IPS-20b (cell line): Measurements from ENCODE around the gene GPATCH4.
A peak's percentile ranks its signal among the peaks of the same experiment; 100 is the strongest.

Experiments used
- H3K27ac ChIP-seq: one replicate; pipeline ENCODE4 v1.5.1; 2013; ENCODE audit warnings: low read length
- H3K27me3 ChIP-seq: 2 replicates; pipeline ENCODE4 v1.6.1; 2013; ENCODE audit warnings: mild to moderate bottlenecking, low read length, inconsistent platforms; ENCODE audit not compliant: insufficient read depth
- H3K36me3 ChIP-seq: 2 replicates; pipeline ENCODE4 v1.6.1; 2013; ENCODE audit warnings: low read depth, mild to moderate bottlenecking, inconsistent platforms, low read length, moderate library complexity; ENCODE audit not compliant: insufficient read depth
- H3K4me1 ChIP-seq: 2 replicates; pipeline ENCODE4 v1.6.1; 2013; ENCODE audit warnings: mild to moderate bottlenecking, control low read depth, inconsistent platforms, low read length, moderate library complexity; ENCODE audit not compliant: insufficient read depth
- H3K4me3 ChIP-seq: 2 replicates; pipeline ENCODE4 v1.5.1; 2013; ENCODE audit warnings: mild to moderate bottlenecking, low read length, inconsistent platforms
- H3K9ac ChIP-seq: 2 replicates; pipeline ENCODE4 v1.6.1; 2013; ENCODE audit warnings: low read depth, mild to moderate bottlenecking, inconsistent platforms, low read length, moderate library complexity
- H3K9me3 ChIP-seq: 2 replicates; pipeline ENCODE4 v1.6.1; 2013; ENCODE audit warnings: mild to moderate bottlenecking, low read depth, low read length, inconsistent platforms; ENCODE audit not compliant: insufficient read depth

GPATCH4 gene

DNA sequence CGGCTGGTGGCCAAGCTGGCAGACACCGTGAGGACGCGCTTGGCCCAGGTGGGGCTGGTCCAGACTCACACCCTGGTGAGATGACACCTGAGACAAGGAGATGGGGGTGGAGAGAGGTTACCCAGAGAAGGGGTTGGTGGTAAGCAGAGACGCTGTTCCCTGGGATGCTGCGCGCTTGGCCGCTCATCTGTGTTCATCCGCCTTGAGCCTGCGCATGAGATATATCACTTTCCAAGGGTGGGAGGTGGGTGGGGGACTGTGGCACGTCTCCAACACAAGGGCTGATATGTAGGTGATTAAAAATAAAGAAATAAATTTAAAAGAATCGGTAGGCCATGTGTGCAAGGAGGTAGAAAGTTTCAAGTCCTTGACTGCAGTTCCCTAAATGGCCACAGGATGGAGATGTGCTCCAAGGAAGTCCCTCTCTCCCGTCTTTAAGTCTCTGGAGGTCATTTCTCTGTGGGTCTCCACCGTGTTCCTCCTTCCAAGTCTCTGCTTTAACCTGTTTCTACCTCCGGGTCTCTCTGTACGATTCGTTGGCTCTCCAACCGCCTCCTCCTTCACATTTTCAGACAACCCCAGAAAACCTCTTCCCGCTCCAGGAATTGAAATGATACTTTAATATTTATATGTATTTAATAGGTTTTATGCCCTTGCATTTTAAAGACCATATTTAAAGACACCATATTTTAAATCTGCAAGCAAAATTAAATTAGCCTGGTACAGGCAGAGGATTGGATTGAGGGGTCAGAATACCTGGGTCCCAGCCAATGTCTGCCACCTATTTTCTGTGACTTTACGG, 17.3 kb downstream of the GPATCH4 start:
- Histone ChIP-seq H3K27ac (no peak overlapping the region), H3K4me1 (peaks cover 12% of the 10 kb centered on the region; the same call in 1 of the 2 replicates), H3K4me3 (peak overlapping the region; percentile 36; the same call in 1 of the 2 replicates), H3K27me3 (peaks cover 7% of the 10 kb centered on the region; the same call in 1 of the 2 replicates), H3K9ac (no peak overlapping the region; the same call in 1 of the 2 replicates), H3K9me3 (no peaks in the 10 kb centered on the region), H3K36me3 (no peaks in the 10 kb centered on the region)

DNA sequence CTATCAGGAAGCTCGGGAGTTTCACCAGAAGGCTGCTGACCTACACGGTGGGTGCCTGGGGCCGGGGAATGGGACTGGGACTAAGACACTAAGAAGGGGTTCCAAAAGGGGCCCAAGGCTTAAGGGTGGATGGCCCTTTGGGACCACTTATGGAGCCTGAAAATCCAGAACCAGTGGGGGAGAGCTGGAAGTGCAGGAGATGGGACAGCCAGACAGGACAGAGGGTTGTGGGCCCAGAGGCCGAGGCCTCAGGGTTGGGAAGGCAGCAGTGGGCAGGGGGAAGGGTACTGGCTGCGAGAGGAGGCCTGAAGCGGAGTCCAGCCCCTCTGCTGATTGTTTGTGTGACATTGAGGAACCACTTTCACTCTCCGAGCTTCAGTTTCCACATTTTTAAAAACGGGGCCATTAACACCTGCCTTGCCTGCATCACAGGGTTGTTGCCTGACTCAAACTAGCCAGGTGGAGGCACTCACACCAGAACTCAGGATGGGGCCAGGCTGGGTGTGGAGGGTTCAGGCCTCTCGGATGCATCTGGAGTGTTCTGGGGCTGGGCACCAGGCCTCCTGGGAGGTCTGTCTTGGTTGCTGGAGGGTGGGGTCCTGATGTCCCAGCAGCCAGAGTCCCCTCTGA, 18.8 kb downstream of the GPATCH4 start:
- no peak overlapping the region for H3K27ac ChIP-seq
- no peak overlapping the region for H3K9ac ChIP-seq
- no peaks in the 10 kb centered on the region for H3K9me3 ChIP-seq
- H3K4me1 ChIP-seq: peaks cover 12% of the 10 kb centered on the region; the same call in 1 of the 2 replicates
- peaks cover 7% of the 10 kb centered on the region; the same call in 1 of the 2 replicates for H3K27me3 ChIP-seq
- no peak overlapping the region for H3K4me3 ChIP-seq
- H3K36me3 ChIP-seq: no peaks in the 10 kb centered on the region

DNA sequence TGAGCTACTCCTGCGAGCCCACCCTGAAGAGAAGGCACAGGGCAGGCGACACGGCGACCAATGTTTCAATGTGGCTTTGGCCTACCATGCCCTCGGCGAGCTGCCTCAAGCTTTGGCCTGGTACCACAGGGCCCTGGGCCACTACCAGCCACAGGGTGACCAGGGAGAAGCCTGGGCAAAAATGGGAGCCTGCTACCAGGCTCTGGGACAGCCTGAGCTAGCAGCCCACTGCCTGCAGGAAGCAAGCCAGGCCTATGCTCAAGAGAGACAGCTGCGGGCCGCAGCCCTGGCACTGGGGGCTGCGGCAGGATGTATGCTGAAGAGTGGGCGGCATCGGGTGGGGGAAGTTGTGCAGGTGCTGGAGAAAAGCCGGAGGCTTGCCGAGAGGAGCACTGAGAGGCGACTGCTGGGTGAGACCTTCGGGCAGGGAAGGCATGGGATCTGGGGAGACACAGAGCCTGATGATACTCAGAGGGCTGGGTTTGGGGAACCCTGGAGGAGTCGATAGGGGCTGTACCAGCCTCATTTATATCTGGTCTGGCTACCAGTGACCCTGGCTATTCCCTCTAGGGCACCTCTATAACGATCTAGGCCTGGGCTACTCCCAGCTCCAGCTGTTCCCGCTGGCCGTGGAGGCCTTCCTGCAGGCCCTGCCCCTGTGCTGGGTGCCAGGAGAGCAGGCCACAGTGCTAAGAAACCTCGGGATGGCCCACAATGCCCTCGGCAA, 19.5 kb downstream of the GPATCH4 start:
- Histone ChIP-seq H3K9ac (no peak overlapping the region; the same call in 1 of the 2 replicates), H3K27ac (no peak overlapping the region)

DNA sequence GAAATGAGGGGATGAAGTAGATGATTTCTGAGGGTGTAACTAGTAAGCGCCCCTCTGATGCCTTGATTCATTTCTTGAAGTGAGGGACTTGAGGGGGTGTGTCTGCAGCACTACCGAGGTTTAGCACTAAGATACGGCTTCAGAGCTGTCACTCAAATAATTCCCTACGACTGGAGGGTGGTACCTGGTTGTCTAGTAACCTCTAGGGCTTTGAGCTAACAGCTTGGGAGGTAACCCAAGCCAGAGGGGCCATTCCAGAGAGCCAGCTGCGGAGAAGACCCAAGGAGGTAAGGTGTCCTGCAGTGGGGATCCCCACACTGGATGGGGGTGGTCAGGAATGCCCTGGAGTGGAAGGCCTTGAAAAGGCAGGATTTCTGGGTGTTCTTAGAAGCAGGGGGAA, 21.8 kb downstream of the GPATCH4 start, which contains the start of gene TTC24:
TSS of gene TTC24 (plus strand) at position 252 of the 400 bp plus-strand sequence. CDS start 1,642 bp downstream, outside the sequence.
- Histone ChIP-seq H3K4me3 (no peak within 1 kb of the TSS), H3K27ac (no peak within 1 kb of the TSS), H3K4me1 (peaks cover 9% of the 10 kb centered on the region; the same call in 1 of the 2 replicates), H3K36me3 (no peaks in the 10 kb centered on the region), H3K9me3 (no peaks in the 10 kb centered on the region), H3K27me3 (no peaks in the 10 kb centered on the region), H3K9ac (no peak within 1 kb of the TSS)

More for the DNA sequence above, 19.5 kb downstream of the GPATCH4 start:
- H3K4me1 ChIP-seq: peaks cover 12% of the 10 kb centered on the region; the same call in 1 of the 2 replicates
- no peaks in the 10 kb centered on the region for H3K36me3 ChIP-seq
- H3K9me3 ChIP-seq: no peaks in the 10 kb centered on the region
- H3K27me3 ChIP-seq: peaks cover 7% of the 10 kb centered on the region; the same call in 1 of the 2 replicates
- no peak overlapping the region for H3K4me3 ChIP-seq

DNA sequence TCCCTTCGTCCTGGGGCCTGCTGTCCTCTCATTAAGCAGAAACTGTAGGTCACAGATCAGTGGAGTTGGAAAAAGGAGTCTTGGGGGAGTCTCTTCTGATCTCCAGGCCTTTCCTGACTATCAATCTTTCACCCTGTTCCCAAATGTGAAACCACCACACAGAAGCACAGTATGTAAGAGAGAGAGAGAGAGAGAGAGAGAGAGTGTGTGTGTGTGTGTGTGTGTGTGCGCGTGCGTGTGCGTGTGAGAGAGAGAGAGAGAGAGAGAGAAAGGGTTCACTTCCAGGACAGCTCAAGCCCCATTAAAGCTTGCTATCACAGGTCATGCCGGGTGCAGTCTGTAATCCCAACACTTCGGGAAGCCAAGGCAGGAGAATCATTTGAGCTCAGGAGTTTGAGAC, 23.2 kb downstream of the GPATCH4 start:
- H3K27ac ChIP-seq: no peak overlapping the region
- H3K9ac ChIP-seq: no peak overlapping the region

DNA sequence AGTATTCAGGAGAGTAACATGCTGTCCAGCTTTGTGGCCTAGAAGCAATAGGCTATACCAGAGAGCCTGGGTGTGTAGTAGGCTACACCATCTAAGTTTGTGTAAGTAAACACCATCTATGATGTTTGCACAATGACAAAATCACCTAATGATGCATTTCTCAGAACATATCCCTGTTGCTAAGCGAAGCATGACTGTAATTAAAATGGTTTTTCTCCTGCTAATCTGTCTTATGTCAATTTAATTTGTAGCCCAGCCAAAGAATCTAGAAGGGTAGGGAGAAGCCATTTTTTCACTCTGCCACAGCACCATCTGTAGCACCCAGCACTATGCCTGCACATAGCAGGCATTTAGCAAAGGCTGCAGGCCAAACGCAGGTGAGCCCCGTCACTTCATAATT, 23.7 kb downstream of the GPATCH4 start:
- no peaks in the 10 kb centered on the region for H3K9me3 ChIP-seq
- H3K27ac ChIP-seq: no peak overlapping the region
- no peaks in the 10 kb centered on the region for H3K4me1 ChIP-seq
- peaks cover 5% of the 10 kb centered on the region; the same call in 1 of the 2 replicates for H3K27me3 ChIP-seq
- no peaks in the 10 kb centered on the region for H3K36me3 ChIP-seq
- no peak overlapping the region for H3K9ac ChIP-seq
- H3K4me3 ChIP-seq: no peak overlapping the region

More for the DNA sequence above, 23.2 kb downstream of the GPATCH4 start:
- Histone ChIP-seq H3K4me1 (no peaks in the 10 kb centered on the region), H3K4me3 (no peak overlapping the region), H3K9me3 (no peaks in the 10 kb centered on the region), H3K36me3 (no peaks in the 10 kb centered on the region), H3K27me3 (peaks cover 2% of the 10 kb centered on the region; the same call in 1 of the 2 replicates)

DNA sequence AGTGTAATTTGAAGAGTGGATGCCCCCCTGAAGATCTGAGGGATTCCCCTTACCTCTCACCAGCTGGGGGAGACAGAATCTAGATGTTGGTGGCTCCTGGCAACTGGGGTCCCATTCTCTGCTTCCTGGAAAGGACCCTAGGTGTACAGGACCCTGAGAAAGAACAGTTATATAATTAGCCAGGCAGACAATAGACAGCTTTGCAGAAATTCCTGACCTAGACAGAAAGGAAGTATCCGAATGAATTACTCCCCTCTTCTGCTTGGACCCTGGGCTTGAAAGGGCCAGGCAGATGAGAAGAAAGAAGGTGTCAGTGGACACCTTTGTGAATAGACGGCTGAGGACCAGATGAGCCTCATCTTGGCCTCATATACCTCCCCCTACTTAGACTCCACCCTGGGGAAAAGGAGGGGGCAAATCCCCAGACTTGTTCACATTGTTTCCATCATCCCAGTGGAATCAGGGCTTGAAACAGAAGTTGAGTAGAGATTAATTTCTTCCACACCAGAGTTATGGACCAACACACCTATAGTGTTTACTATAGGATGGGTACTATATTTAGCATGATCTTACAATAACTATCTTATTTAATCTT, 27.1 kb downstream of the GPATCH4 start:
- peaks cover 5% of the 10 kb centered on the region; the same call in 1 of the 2 replicates for H3K27me3 ChIP-seq

DNA sequence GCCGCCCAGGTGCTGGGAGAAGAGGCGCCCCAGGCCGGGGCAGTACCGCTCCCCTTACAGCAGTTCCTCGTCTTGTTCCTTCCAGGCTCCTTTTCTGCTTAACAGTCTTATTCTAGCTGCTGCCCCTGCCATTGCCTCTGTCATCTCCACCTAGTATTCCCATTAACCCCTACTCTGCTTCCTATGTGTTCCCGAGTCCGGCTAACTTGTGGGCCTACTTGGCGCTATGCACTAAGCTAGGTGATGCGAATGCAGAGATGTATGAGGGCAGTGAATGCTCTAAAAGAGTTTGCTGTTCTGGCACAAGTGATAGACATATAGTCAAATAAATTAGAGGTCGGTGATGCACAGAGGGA, 28.6 kb downstream of the GPATCH4 start:
- H3K4me1 ChIP-seq: peaks cover 6% of the 10 kb centered on the region
- H3K27ac ChIP-seq: no peak overlapping the region
- no peak overlapping the region for H3K9ac ChIP-seq

More for the DNA sequence above, 27.1 kb downstream of the GPATCH4 start:
- H3K9me3 ChIP-seq: no peaks in the 10 kb centered on the region
- H3K4me3 ChIP-seq: no peak overlapping the region
- H3K4me1 ChIP-seq: peaks cover 6% of the 10 kb centered on the region
- H3K9ac ChIP-seq: no peak overlapping the region
- H3K27ac ChIP-seq: no peak overlapping the region
- peaks cover 2% of the 10 kb centered on the region for H3K36me3 ChIP-seq

DNA sequence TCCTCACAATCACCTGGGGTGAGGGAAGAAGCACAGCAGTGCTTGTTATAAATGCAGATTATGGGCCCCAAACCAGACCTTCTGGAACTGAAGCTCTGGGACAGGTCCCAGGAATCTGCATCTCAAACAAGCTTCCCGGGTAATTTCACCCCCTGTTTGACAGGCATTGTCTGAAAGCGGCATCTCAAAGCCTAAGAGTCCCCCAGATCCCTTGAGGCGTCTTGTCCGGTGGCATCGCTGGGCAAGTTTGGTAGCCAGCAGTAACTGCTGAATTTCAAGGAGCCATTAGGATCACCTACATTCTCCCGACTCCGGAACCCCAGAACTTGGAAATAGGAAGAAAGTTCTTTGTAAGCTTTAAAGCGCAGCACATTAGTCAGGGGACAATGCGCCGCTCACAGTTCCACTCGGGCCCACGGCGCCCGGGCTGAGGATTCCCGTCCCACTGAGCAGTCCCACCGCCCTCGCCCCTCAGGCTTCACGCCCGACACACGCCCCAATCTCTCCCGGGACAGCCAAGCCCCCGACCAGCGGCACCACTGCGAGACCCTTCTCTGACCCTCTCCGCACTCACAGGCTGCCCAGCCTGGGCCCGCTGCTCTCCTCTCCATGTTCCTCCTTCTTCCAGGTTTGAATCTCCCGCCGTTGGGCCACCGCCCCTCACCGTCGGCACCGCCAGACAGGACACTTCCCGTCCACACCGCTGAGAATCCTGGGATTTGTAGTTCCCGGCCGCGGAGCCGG, 29.2 kb downstream of the GPATCH4 start, which contains the start of gene IQGAP3:
TSS of gene IQGAP3 (minus strand) at position 647 of the 744 bp plus-strand sequence. CDS start at position 611, 36 bp downstream.
- Histone ChIP-seq H3K9ac (peak within 1 kb of the TSS; percentile 85), H3K27me3 (peaks cover 5% of the 10 kb centered on the region; the same call in 1 of the 2 replicates), H3K36me3 (peaks cover 20% of the 10 kb centered on the region), H3K4me1 (peaks cover 6% of the 10 kb centered on the region), H3K4me3 (peak within 1 kb of the TSS; percentile 90), H3K9me3 (no peaks in the 10 kb centered on the region), H3K27ac (no peak within 1 kb of the TSS)

More for the DNA sequence above, 28.6 kb downstream of the GPATCH4 start:
- Histone ChIP-seq H3K9me3 (no peaks in the 10 kb centered on the region), H3K27me3 (peaks cover 5% of the 10 kb centered on the region; the same call in 1 of the 2 replicates), H3K36me3 (peaks cover 14% of the 10 kb centered on the region), H3K4me3 (peak overlapping the region; percentile 90; the same call in 1 of the 2 replicates)

DNA sequence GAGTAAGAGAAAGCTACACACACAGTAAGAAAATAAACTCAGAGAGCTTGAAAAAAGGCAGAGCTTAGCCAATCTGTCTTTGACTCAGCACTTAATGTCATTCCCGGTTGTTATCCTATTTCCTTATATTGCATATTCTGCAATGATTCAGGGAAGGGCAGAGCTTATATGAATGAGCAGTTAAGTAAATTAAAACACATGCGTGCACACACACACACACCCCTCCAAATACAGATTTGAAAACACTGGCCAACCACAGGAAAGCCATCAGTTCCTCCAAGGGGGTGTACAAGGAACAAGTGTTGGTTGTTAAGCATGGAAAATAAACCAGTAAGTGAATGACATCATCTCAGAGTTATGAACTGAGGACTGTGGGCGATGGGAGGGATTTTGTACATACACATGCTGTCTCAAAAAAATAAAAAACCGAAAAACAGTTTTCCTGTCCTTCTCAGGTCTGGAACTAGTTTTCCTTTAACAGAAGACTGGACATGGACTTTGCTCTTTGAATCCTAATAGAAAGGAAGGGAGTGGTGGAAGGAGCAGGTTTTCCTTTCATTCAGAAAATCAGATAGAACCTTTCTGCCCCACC, 29.9 kb downstream of the GPATCH4 start:
- H3K27me3 ChIP-seq: peaks cover 5% of the 10 kb centered on the region; the same call in 1 of the 2 replicates
- H3K36me3 ChIP-seq: peaks cover 20% of the 10 kb centered on the region
- no peaks in the 10 kb centered on the region for H3K9me3 ChIP-seq
- H3K4me1 ChIP-seq: peaks cover 6% of the 10 kb centered on the region
- no peak overlapping the region for H3K27ac ChIP-seq
- peak overlapping the region; percentile 90 for H3K4me3 ChIP-seq
- H3K9ac ChIP-seq: peak overlapping the region; percentile 85; the same call in 1 of the 2 replicates
